HepG2 (cell line): ENCODE data around the gene PKNOX2. TPM values are rescaled to one million over a fixed set of nuclear protein-coding genes. Genes with fewer than 3 reads are reported as not detected.

Experiments used
- ATAC-seq: fragments of 200-7000 bp; cut with Tn5 transposase; 3 replicates; pipeline ENCODE4 v1.9.1; 2020; ENCODE audit warnings: mild to moderate bottlenecking, moderate library complexity
- BruUV-seq: library from RNA; stranded (reverse); fragments of 400-500 nt; replicated peaks from 2 replicates; lab custom pipeline; 2021; lab: Mats Ljungman, UMichigan
- CTCF ChIA-PET: fragments of 300-600 bp; formaldehyde crosslinking; extraction: SDS; loops from one replicate; lab custom pipeline; 2021; ENCODE audit warnings: low total read pairs, inconsistent platforms, low intra/inter-chr PET ratio; lab: Yijun Ruan, JAX
- POLR2A ChIA-PET: fragments of 350-600 bp; sonication (Branson Sonifier 250); formaldehyde crosslinking; loops from one replicate; lab custom pipeline; 2020; ENCODE audit warnings: antibody characterized with exemption, inconsistent platforms; lab: Yijun Ruan, JAX
- DNase-seq: peaks from one replicate; pipeline ENCODE4 v3.0.0-alpha.2; 2015; ENCODE audit warnings: low spot score
- FAIRE-seq: peaks from 3 replicates; lab custom pipeline; 2011; peaks lifted over from hg19 to GRCh38; lab: Jason Lieb, UNC
- H2AFZ ChIP-seq: one replicate; pipeline ENCODE4 v1.6.1; 2011; ENCODE audit warnings: low read length, inconsistent platforms
- H3K27ac ChIP-seq: fragments of 300-600 bp; 3 replicates; pipeline ENCODE4 v1.8.0; 2011; ENCODE audit warnings: mixed run types, mild to moderate bottlenecking, mixed read lengths, low read length, inconsistent platforms; ENCODE audit not compliant: insufficient read depth; ENCODE audit errors: extremely low read length
- H3K27me3 ChIP-seq, 2 experiments: fragments of 200-600 bp in 1 of 2; 2 replicates in 1 of 2; 3 replicates in 1 of 2; pipeline versions ENCODE4 v1.6.0 to v1.8.0; 2011; ENCODE audit warnings: low read length in 2 of 2, mild to moderate bottlenecking in 2 of 2, moderate library complexity in 2 of 2, inconsistent platforms in 1 of 2; ENCODE audit not compliant: insufficient read depth in 2 of 2, control insufficient read depth in 1 of 2
- H3K36me3 ChIP-seq, 2 experiments: fragments of 200-600 bp in 1 of 2; replicated peaks in 1 of 2; 2 replicates in 1 of 2; 3 replicates in 1 of 2; pipeline versions ENCODE4 v1.5.1 to v1.8.0; 2011; ENCODE audit warnings: low read length in 2 of 2, inconsistent platforms in 1 of 2; ENCODE audit not compliant: insufficient read depth in 2 of 2, control insufficient read depth in 1 of 2
- H3K4me1 ChIP-seq: 2 replicates; pipeline ENCODE4 v1.5.1; 2012; ENCODE audit warnings: low read length, inconsistent platforms; ENCODE audit not compliant: insufficient read depth
- H3K4me2 ChIP-seq: 2 replicates; pipeline ENCODE4 v1.6.0; 2011; ENCODE audit warnings: low read depth, low read length, inconsistent platforms
- H3K4me3 ChIP-seq, 3 experiments: fragments of 200-600 bp in 1 of 3; sonication (generic), shearing (Covaris generic) in 1 of 3; replicated peaks in 1 of 3; 2 replicates each; pipeline ENCODE4 v1.5.1; 2011 to 2016; ENCODE audit warnings: low read length in 3 of 3, inconsistent platforms in 2 of 3, low read depth in 2 of 3, mild to moderate bottlenecking in 2 of 3, control low read depth in 1 of 3, mixed read lengths in 1 of 3; ENCODE audit not compliant: insufficient read depth in 1 of 3
- H3K79me2 ChIP-seq: one replicate; pipeline ENCODE4 v1.6.1; 2011; ENCODE audit warnings: low read length, inconsistent platforms; ENCODE audit not compliant: insufficient read depth
- H3K9ac ChIP-seq: 2 replicates; pipeline ENCODE4 v1.6.0; 2011; ENCODE audit warnings: mild to moderate bottlenecking, low read depth, low read length, inconsistent platforms; ENCODE audit not compliant: insufficient read depth
- H3K9me3 ChIP-seq: 2 replicates; pipeline ENCODE4 v1.5.1; 2012; ENCODE audit warnings: mild to moderate bottlenecking, low read length
- H4K20me1 ChIP-seq: 2 replicates; pipeline ENCODE4 v1.6.0; 2011; ENCODE audit warnings: inconsistent platforms, mild to moderate bottlenecking, low read length, moderate library complexity; ENCODE audit not compliant: insufficient read depth
- CENPX ChIP-seq: sonication (generic); formaldehyde crosslinking; IDR thresholded peaks from 2 replicates; pipeline ENCODE4 v1.9.0; 2021; ENCODE audit warnings: mild to moderate bottlenecking, missing genetic modification reagents, moderate library complexity
- CHD2 ChIP-seq: IDR thresholded peaks from 2 replicates; pipeline ENCODE4 v1.6.1; 2011; ENCODE audit warnings: low read depth, low read length, improper control_type of control experiment
- KMT2A ChIP-seq: sonication (generic); formaldehyde crosslinking; IDR thresholded peaks from 2 replicates; pipeline ENCODE4 v1.4.0; 2020; ENCODE audit warnings: missing genetic modification reagents
- MAFG ChIP-seq: sonication (generic); formaldehyde crosslinking; IDR thresholded peaks from 2 replicates; pipeline ENCODE4 v1.5.1; 2020; ENCODE audit warnings: mild to moderate bottlenecking, missing genetic modification reagents
- MED1 ChIP-seq: sonication (generic); formaldehyde crosslinking; IDR thresholded peaks from 2 replicates; pipeline ENCODE4 v1.4.0; 2020; ENCODE audit warnings: missing genetic modification reagents
- NCOA1 ChIP-seq: sonication (generic); formaldehyde crosslinking; IDR thresholded peaks from 2 replicates; pipeline ENCODE4 v1.9.0; 2021; ENCODE audit warnings: missing genetic modification reagents
- SIX4 ChIP-seq: sonication (generic); formaldehyde crosslinking; IDR thresholded peaks from 2 replicates; pipeline ENCODE4 v1.4.0; 2020; ENCODE audit warnings: missing genetic modification reagents
- SP2 ChIP-seq: sonication (generic); formaldehyde crosslinking; IDR thresholded peaks from 2 replicates; pipeline ENCODE4 v1.5.1; 2020; ENCODE audit warnings: mild to moderate bottlenecking, missing genetic modification reagents
- ZFP36 ChIP-seq: fragments of 150-350 bp; IDR thresholded peaks from 2 replicates; pipeline ENCODE4 v1.6.1; 2018; ENCODE audit warnings: borderline replicate concordance, low read length, low read depth; ENCODE audit not compliant: partially characterized antibody
- ZNF253 ChIP-seq: sonication (generic); formaldehyde crosslinking; IDR thresholded peaks from 2 replicates; pipeline ENCODE4 v1.8.0; 2022; ENCODE audit warnings: mild to moderate bottlenecking, missing genetic modification reagents, borderline replicate concordance
- ZNF317 ChIP-seq: sonication (generic); formaldehyde crosslinking; IDR thresholded peaks from 2 replicates; pipeline ENCODE4 v1.5.0; 2020; ENCODE audit warnings: mild to moderate bottlenecking, missing genetic modification reagents
- ZNF589 ChIP-seq: sonication (generic); formaldehyde crosslinking; conservative IDR thresholded peaks from 2 replicates; pipeline ENCODE4 v1.8.0; 2022; ENCODE audit warnings: mild to moderate bottlenecking, moderate library complexity, missing genetic modification reagents
- ZNF615 ChIP-seq: sonication (generic); formaldehyde crosslinking; IDR thresholded peaks from 2 replicates; pipeline ENCODE4 v1.5.0; 2020; ENCODE audit warnings: mild to moderate bottlenecking, missing genetic modification reagents, borderline replicate concordance
- ZNF713 ChIP-seq: sonication (generic); formaldehyde crosslinking; IDR thresholded peaks from 2 replicates; pipeline ENCODE4 v1.4.0; 2020; ENCODE audit warnings: mild to moderate bottlenecking, missing genetic modification reagents
- ZSCAN31 ChIP-seq: sonication (generic); formaldehyde crosslinking; IDR thresholded peaks from 2 replicates; pipeline ENCODE4 v1.5.0; 2020; ENCODE audit warnings: low read depth, mild to moderate bottlenecking, missing genetic modification reagents
- WGBS: methylation state at CpG from one replicate; pipeline ENCODE4 v1.1.6; 2017; ENCODE audit warnings: low lambda C conversion rate; 5-methylcytosine and 5-hydroxymethylcytosine counted together
- in situ Hi-C: cut with HindIII; loops from 2 replicates; pipeline ENCODE4 v1.10.0; 2017; ENCODE audit warnings: low pct_unique_long_range_greater_than_20kb; ENCODE audit not compliant: extremely low pct_ligation_motif_present
- intact Hi-C: fragments of 100-400 bp; cut with micrococcal nuclease; formaldehyde crosslinking; loops from one replicate; pipeline ENCODE4 v1.10.0; 2022; ENCODE audit not compliant: unreplicated experiment
- polyA plus RNA-seq, 8 experiments: library from polyadenylated mRNA; depleted of rRNA in 3 of 8; stranded (reverse) in 7 of 8; unstranded in 1 of 8; fragments of >200 nt; fragmentation: Illumina TruSeq in 4 of 8; extraction: Trizol in 4 of 8; gene quantifications; 2 replicates each; pipeline versions ENCODE4 v1.2.1 to v1.2.3, GENCODE V29; 2011 to 2016; ENCODE audit warnings: low read depth in 4 of 8, missing spikeins in 1 of 8, mixed read lengths in 1 of 8; ENCODE audit not compliant: insufficient read depth in 1 of 8
- total RNA-seq, 5 experiments: library from RNA; depleted of rRNA; stranded (reverse); fragments of >200 nt; fragmentation: Illumina TruSeq; extraction: Trizol; gene quantifications; 2 replicates each; pipeline ENCODE4 v1.2.3, GENCODE V29; 2016; ENCODE audit warnings: low read depth in 1 of 5

PKNOX2 gene
- total and polyA plus RNA-seq, 2 of the 13 experiments (the other 11 are each of a cell fraction or from before 2014, with no cell fraction given) = not detected

DNA sequence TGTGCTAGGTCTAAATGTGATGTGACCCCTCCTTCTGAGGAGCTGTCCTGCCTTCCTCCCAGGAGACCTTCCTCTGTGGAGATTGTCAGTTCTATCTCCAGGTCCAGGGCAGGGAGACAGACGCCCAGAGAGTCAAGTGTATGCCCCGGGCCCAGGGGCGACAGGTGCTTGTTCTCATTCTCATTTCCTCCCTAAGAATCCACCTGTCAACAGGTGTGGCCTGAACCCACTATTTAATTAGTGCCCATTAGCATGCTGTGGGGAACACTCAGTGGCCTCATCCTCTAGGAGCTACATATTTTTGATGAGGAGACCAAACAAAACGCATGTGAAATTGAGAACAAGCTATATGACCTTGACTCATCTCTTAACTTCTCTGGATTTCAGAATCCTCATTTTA, 9.5 kb downstream of the PKNOX2 start:
- Histone ChIP-seq H3K79me2 (no peaks in the 10 kb centered on the region), H4K20me1 (no peaks in the 10 kb centered on the region), H3K9ac (no peak overlapping the region), H3K27me3 (peaks cover 4 to 68% of the 10 kb centered on the region in 2 experiments; a peak in 4 of 5 replicates), H3K4me2 (no peak overlapping the region), H3K4me3 (no peak overlapping the region), H3K9me3 (no peaks in the 10 kb centered on the region), H3K27ac (no peak overlapping the region), H3K36me3 (no peaks in the 10 kb centered on the region), H2AFZ (no peak overlapping the region), H3K4me1 (no peaks in the 10 kb centered on the region)
- in situ Hi-C loops (no loop called here), intact Hi-C loops (no loop called here)
- WGBS = 20% methylated on average over 4 of the region's 4 CpGs
- CTCF ChIA-PET = no interaction called here
- FAIRE-seq (no peak), DNase-seq (no peak), ATAC-seq (no peak)
- POLR2A ChIA-PET = no interaction called here
- no TSS peak for BruUV-seq
- TF ChIP-seq ZNF317 (CRISPR knock-in tag) (no peak), NCOA1 (CRISPR knock-in tag) (no peak), ZNF713 (CRISPR knock-in tag) (no peak), ZNF253 (CRISPR knock-in tag) (no peak), CENPX (CRISPR knock-in tag) (no peak), MED1 (no peak), CHD2 (no peak), ZFP36 (no peak), SIX4 (CRISPR knock-in tag) (no peak), ZNF589 (CRISPR knock-in tag) (no peak), MAFG (CRISPR knock-in tag) (no peak), ZNF615 (CRISPR knock-in tag) (no peak), KMT2A (CRISPR knock-in tag) (no peak), SP2 (no peak), ZSCAN31 (CRISPR knock-in tag) (no peak)
